ENCODE results near the gene CLSTN3. TPM values are rescaled to one million over a fixed set of nuclear protein-coding genes. Genes with fewer than 3 reads are reported as not detected.
A peak's percentile ranks its signal among the peaks of the same experiment; 100 is the strongest.

Gene CLSTN3
- total RNA-seq, 3 donors from 2014 or later = 16.4 to 23.5 (median 18.6) TPM

GRCh38 chr12:7107636-7108002 is 22.6 kb upstream of the CLSTN3 start:
- no peak for TF ChIP-seq CTCF (IDR thresholded peaks at IDR 0.05)
- intact Hi-C loops (cut with DNase I, micrococcal nuclease) = no loop called here
- Histone ChIP-seq H3K4me3 (no peak overlapping the region), H3K9me3 (no peaks in the 10 kb centered on the region), H3K36me3 (ENCODE audit: low read depth) (no peaks in the 10 kb centered on the region), H3K4me1 (ENCODE audit: low read depth) (peaks cover 13% of the 10 kb centered on the region)
- DNase-seq = no peak
- no peak for ATAC-seq

GRCh38 chr12:7108003-7108795 is 22.0 kb upstream of the CLSTN3 start:
- TF ChIP-seq CTCF (IDR thresholded peaks at IDR 0.05) = no peak
- peak; percentile 94 for ATAC-seq
- H3K36me3 ChIP-seq (ENCODE audit: low read depth) = no peaks in the 10 kb centered on the region
- H3K9me3 ChIP-seq = no peaks in the 10 kb centered on the region
- peaks cover 13% of the 10 kb centered on the region for H3K4me1 ChIP-seq (ENCODE audit: low read depth)
- DNase-seq = peak; percentile 84 to 94 (median 89)
- intact Hi-C loops (cut with DNase I, micrococcal nuclease) = no loop called here
- H3K4me3 ChIP-seq = peak overlapping the region; percentile 35

GRCh38 chr12:7108796-7109571 is 21.2 kb upstream of the CLSTN3 start, which contains the start of gene C1RL:
Gene C1RL (minus strand): TSS chr12:7109214. CDS start chr12:7109180, 34 bp downstream.
- ATAC-seq = peak; percentile 86
- H3K4me1 ChIP-seq (ENCODE audit: low read depth) = peaks cover 13% of the 10 kb centered on the region
- intact Hi-C loops (cut with DNase I, micrococcal nuclease) = no loop called here

GRCh38 chr12:7109572-7109920 is 20.6 kb upstream of the CLSTN3 start:
- DNase-seq = no peak
- Histone ChIP-seq H3K9me3 (no peaks in the 10 kb centered on the region), H3K4me3 (no peak overlapping the region), H3K4me1 (ENCODE audit: low read depth) (peaks cover 13% of the 10 kb centered on the region), H3K36me3 (ENCODE audit: low read depth) (no peaks in the 10 kb centered on the region)
- ATAC-seq = no peak
- TF ChIP-seq CTCF (IDR thresholded peaks at IDR 0.05) = no peak
- intact Hi-C loops (cut with DNase I, micrococcal nuclease) = no loop called here

More at GRCh38 chr12:7108796-7109571, 21.2 kb upstream of the CLSTN3 start, which contains the start of gene C1RL:
- peak; percentile 89 to 95 (median 95) for DNase-seq
- no peaks in the 10 kb centered on the region for H3K36me3 ChIP-seq (ENCODE audit: low read depth)
- TF ChIP-seq CTCF (IDR thresholded peaks at IDR 0.05) = peak; percentile 97
- H3K4me3 ChIP-seq = peak within 1 kb of the TSS; percentile 35
- H3K9me3 ChIP-seq = no peaks in the 10 kb centered on the region

- Histone ChIP-seq H3K36me3 (ENCODE audit: low read depth) (no peaks in the 10 kb centered on the region), H3K9me3 (no peaks in the 10 kb centered on the region), H3K4me3 (no peak overlapping the region), H3K4me1 (ENCODE audit: low read depth) (peaks cover 13% of the 10 kb centered on the region)
- no peak for TF ChIP-seq CTCF (IDR thresholded peaks at IDR 0.05)
- DNase-seq = peak in 1 of 3 donors; percentile 25
- intact Hi-C loops (cut with DNase I, micrococcal nuclease) = no loop called here
- no peak for ATAC-seq
These were observed 19.5 kb upstream of the CLSTN3 start for GRCh38 chr12:7110661-7111060.

All from mucosa of descending colon (tissue), 3 donors.